Tibial artery (tissue), 4 donors: ENCODE data around the gene IFT43.

ENCODE experiments used
- DNase-seq, 2 donors: peaks; one replicate each; pipeline ENCODE4 v3.0.0-alpha.2; 2019
- H3K27ac ChIP-seq, 2 donors: fragments of 200-600 bp; sonication (generic) in 1 of 2; 1 replicate in 1 of 2; 2 replicates in 1 of 2; pipeline ENCODE4 v1.5.1; 2018 to 2019; ENCODE audit warnings: mild to moderate bottlenecking in 1 of 2
- H3K27me3 ChIP-seq, 2 donors: fragments of 200-600 bp; sonication (generic) in 1 of 2; one replicate each; pipeline versions ENCODE4 v1.5.1 to v1.6.0; 2016 to 2019
- H3K36me3 ChIP-seq, 3 donors: fragments of 200-600 bp; sonication (generic) in 2 of 3; one replicate each; pipeline ENCODE4 v1.5.1; 2016 to 2019; ENCODE audit warnings: mild to moderate bottlenecking in 2 of 3
- H3K4me1 ChIP-seq, 4 donors: fragments of 200-600 bp; sonication (generic) in 2 of 4; 1 replicate in 3 of 4; 2 replicates in 1 of 4; pipeline ENCODE4 v1.5.1; 2016 to 2019
- H3K4me3 ChIP-seq, 2 donors: fragments of 200-600 bp; sonication (generic) in 1 of 2; 1 replicate in 1 of 2; 2 replicates in 1 of 2; pipeline ENCODE4 v1.5.1; 2018 to 2019; ENCODE audit warnings: mild to moderate bottlenecking in 2 of 2
- H3K9me3 ChIP-seq, 3 donors: fragments of 200-600 bp; sonication (generic) in 1 of 3; one replicate each; pipeline ENCODE4 v1.5.1; 2016 to 2019
- intact Hi-C: fragments of 100-400 bp; cut with DNase I; formaldehyde crosslinking; loops from one replicate; pipeline ENCODE4 v1.15.0; 2023; ENCODE audit warnings: low total_unique reads
- TF ChIP-seq, protein P1 (sequence below), 2 experiments: fragments of 200-600 bp in 1 of 2; fragments of 450-650 bp in 1 of 2; IDR thresholded peaks; one replicate each; pipeline ENCODE4 v1.5.1; 2017 to 2019; ENCODE audit warnings: antibody characterized with exemption in 2 of 2, mild to moderate bottlenecking in 1 of 2, moderate library complexity in 1 of 2

IFT43 gene

DNA sequence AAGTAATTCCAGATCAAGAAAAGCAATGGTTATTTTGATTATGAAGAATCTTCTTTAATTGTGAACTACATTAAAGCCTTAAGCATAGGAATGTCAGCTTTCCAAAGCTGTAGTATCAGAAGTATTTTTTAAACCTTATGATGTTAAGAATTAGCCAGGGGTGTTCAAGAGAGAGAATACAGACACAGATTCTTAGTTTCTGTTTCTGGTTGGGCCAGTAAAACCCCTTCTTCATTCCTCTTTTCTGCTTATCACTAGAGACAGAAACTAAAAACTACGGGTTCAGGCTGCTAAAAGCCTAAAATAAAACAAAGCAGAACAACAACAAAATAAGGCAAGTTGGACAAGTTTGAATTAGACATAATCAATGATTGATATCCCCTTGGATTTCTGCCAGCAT, 38.2 kb downstream of the IFT43 start:
- DNase-seq = no peak
- Histone ChIP-seq H3K27me3 (no peaks in the 10 kb centered on the region), H3K4me3 (no peak overlapping the region), H3K36me3 (peaks cover 15 to 45% (median 30%) of the 10 kb centered on the region in 3 donors), H3K4me1 (no peaks in the 10 kb centered on the region), H3K27ac (no peak overlapping the region), H3K9me3 (no peaks in the 10 kb centered on the region)
- TF ChIP-seq, protein P1, sequence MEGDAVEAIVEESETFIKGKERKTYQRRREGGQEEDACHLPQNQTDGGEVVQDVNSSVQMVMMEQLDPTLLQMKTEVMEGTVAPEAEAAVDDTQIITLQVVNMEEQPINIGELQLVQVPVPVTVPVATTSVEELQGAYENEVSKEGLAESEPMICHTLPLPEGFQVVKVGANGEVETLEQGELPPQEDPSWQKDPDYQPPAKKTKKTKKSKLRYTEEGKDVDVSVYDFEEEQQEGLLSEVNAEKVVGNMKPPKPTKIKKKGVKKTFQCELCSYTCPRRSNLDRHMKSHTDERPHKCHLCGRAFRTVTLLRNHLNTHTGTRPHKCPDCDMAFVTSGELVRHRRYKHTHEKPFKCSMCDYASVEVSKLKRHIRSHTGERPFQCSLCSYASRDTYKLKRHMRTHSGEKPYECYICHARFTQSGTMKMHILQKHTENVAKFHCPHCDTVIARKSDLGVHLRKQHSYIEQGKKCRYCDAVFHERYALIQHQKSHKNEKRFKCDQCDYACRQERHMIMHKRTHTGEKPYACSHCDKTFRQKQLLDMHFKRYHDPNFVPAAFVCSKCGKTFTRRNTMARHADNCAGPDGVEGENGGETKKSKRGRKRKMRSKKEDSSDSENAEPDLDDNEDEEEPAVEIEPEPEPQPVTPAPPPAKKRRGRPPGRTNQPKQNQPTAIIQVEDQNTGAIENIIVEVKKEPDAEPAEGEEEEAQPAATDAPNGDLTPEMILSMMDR (IDR thresholded peaks at IDR 0.05) = no peak
- intact Hi-C loops = no loop called here

DNA sequence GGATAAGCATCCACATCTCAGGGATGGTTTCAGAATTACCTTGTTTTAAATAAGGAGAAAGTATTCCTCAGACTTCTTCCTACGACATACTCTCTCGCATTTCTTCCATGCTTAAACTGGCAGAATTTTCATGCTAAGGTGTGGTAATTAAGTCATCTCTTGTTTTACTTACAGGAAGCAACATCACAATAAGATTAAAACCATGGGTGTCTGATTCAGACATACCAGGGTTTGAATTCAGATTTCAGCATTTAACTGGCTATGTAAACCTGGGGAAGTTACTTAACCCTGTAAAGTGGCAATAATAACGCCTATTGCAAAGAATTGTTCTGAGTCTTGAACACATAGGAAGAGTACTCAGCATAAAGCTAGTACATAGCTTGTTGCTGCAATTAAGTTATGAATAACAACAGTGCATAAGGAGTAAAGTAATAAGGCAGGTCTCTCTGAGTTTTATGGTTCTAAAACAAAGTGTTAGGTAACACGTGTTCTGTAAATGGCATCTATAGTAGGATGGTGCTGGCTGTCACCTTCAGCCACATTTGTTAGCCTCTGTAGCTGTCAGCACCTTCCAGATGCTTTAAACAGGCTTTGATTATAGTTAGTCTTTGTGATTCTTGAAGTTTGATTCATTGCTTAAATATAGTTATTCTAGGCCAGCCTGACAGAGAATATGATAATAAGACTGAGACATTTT, 38.8 kb downstream of the IFT43 start:
- intact Hi-C loops = no loop called here
- no peak for DNase-seq
- Histone ChIP-seq H3K9me3 (no peaks in the 10 kb centered on the region), H3K4me1 (no peaks in the 10 kb centered on the region), H3K4me3 (no peak overlapping the region), H3K27me3 (no peaks in the 10 kb centered on the region), H3K27ac (no peak overlapping the region), H3K36me3 (peaks cover 15 to 45% (median 34%) of the 10 kb centered on the region in 3 donors)
- TF ChIP-seq, protein P1 (IDR thresholded peaks at IDR 0.05) = no peak

DNA sequence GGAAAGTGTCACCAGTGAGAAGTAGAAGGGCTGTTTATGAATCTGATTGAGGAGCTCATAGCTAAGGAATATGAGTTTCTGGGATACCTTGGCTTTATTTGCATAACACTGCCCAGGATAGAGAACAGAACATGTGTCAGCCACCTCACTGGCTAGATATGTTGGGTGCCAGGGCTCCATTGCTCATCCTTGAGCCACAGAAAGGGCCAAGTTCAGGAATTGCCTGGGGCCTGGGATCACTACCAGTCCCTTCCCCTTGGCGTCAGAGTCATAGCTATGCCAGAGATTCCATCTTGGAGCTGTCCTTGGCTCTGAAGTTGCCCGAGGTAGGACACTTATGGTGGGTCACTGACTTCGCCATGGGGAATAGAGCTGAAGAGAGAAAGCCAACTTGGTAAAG, 49.0 kb downstream of the IFT43 start:
- DNase-seq = no peak
- no peaks in the 10 kb centered on the region for H3K27me3 ChIP-seq
- no peaks in the 10 kb centered on the region for H3K9me3 ChIP-seq
- H3K27ac ChIP-seq = no peak overlapping the region
- TF ChIP-seq, protein P1 (IDR thresholded peaks at IDR 0.05) = no peak
- peaks cover 5 to 43% (median 15%) of the 10 kb centered on the region in 3 donors for H3K36me3 ChIP-seq
- no peaks in the 10 kb centered on the region for H3K4me1 ChIP-seq
- intact Hi-C loops = no loop called here
- no peak overlapping the region for H3K4me3 ChIP-seq

DNA sequence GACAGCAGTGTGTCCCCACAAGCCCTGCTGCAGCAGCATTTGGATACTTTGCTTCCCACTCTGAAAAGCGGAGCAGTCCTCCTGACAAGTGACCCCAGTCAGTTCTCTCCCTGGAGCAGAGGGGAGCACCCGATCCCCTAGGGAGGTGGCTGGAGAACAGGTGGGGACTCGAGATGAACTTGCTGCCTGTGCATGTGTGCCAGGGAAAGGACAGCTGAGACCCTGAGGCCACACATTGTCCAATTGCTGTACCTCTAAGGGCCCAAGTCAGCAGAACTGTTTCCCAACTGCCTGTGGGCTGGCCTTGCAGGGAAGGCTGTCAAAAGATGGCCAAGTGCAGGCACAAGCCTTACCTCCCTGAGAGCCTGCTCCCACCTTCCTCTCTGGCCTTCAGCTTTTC, 55.1 kb downstream of the IFT43 start:
- Histone ChIP-seq H3K4me3 (no peak overlapping the region), H3K4me1 (no peaks in the 10 kb centered on the region), H3K36me3 (peaks cover 0 to 31% (median 0%) of the 10 kb centered on the region in 3 donors), H3K27me3 (no peaks in the 10 kb centered on the region), H3K9me3 (no peaks in the 10 kb centered on the region), H3K27ac (no peak overlapping the region)
- intact Hi-C loops = loop anchor here (10.0 kb wide), 1 partner anchor 136 kb away; no protein-coding TSS in a partner anchor
- TF ChIP-seq, protein P1 (IDR thresholded peaks at IDR 0.05) = no peak
- no peak for DNase-seq

DNA sequence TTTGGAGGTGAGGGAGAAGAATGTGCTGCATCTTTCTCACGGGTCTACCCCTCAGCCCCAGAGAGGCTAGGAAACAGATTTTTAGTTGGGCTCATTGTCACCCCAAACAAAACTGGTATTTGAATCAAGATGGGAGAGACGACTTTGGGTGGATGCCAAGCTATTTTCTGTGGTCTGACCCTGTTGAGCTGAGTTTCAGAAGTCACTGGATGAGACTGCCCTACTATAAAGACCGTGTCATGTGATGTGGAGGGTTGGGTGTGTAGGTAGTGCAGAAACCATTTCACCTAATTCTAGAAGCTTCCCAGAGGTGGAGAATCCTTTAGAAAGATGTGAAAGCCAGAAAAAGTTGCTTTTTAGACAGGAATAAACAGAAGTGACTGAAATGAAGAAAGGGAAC, 60.2 kb downstream of the IFT43 start:
- Histone ChIP-seq H3K36me3 (peaks cover 0 to 17% (median 0%) of the 10 kb centered on the region in 3 donors), H3K4me3 (no peak overlapping the region), H3K27me3 (no peaks in the 10 kb centered on the region), H3K27ac (no peak overlapping the region), H3K4me1 (no peaks in the 10 kb centered on the region), H3K9me3 (no peaks in the 10 kb centered on the region)
- intact Hi-C loops = loop anchor here (10.0 kb wide), 1 partner anchor 141 kb away; no protein-coding TSS in a partner anchor
- no peak for DNase-seq
- TF ChIP-seq, protein P1 (IDR thresholded peaks at IDR 0.05) = no peak
